ENCODE data around the gene FGF10.

- no peak for TF ChIP-seq CTCF (IDR thresholded peaks at IDR 0.05)
- TF ChIP-seq ZFX (IDR thresholded peaks at IDR 0.05; ENCODE audit: borderline replicate concordance), result no peak
Observed at GRCh38 chr5:44260793-44261192, 128.4 kb downstream of the FGF10 start.
